OCI-LY7 (cell line): Measurements from ENCODE around the gene NLGN4X.

Experiments
- CTCF ChIP-seq: fragments of 200-600 bp; sonication (generic); conservative IDR thresholded peaks from 2 replicates; pipeline ENCODE4 v1.5.1; 2014; ENCODE audit warnings: mild to moderate bottlenecking, antibody characterized with exemption, low read length, moderate library complexity, mixed read lengths
- EZH2phosphoT487 ChIP-seq: fragments of 200-600 bp; sonication (generic); IDR thresholded peaks from 2 replicates; pipeline ENCODE4 v1.6.1; 2018; ENCODE audit warnings: low read depth, borderline replicate concordance, mild to moderate bottlenecking, mixed run types, antibody characterized with exemption, low read length, moderate library complexity, mixed read lengths

- TF ChIP-seq CTCF (no peak), EZH2phosphoT487 (no peak)
Observed at GRCh38 chrX:6041630-6042029, 187.0 kb downstream of the NLGN4X start.
